ENCODE data around the gene C5orf58.

The C5orf58 gene

GRCh38 chr5:170211575-170212334 is 21.0 kb upstream of the C5orf58 start:
- no peak overlapping the region for H3K4me3 ChIP-seq (ENCODE audit: low read length)
- no peak for TF ChIP-seq ZNF274 (IDR thresholded peaks at IDR 0.05; ENCODE audit: low read depth, low read length)

GRCh38 chr5:170216257-170216864 is 16.4 kb upstream of the C5orf58 start:
- no peak overlapping the region for H3K4me3 ChIP-seq (ENCODE audit: low read length)
- TF ChIP-seq ZNF274 (IDR thresholded peaks at IDR 0.05; ENCODE audit: low read depth, low read length) = no peak

- TF ChIP-seq ZNF274 (IDR thresholded peaks at IDR 0.05; ENCODE audit: low read depth, low read length) = no peak
- H3K4me3 ChIP-seq (ENCODE audit: low read length) = no peak overlapping the region
These were observed 15.0 kb upstream of the C5orf58 start for GRCh38 chr5:170217831-170218230.

- H3K4me3 ChIP-seq (ENCODE audit: low read length) = no peak overlapping the region
- TF ChIP-seq ZNF274 (IDR thresholded peaks at IDR 0.05; ENCODE audit: low read depth, low read length) = no peak
These were observed 14.1 kb upstream of the C5orf58 start for GRCh38 chr5:170218726-170219125.

- H3K4me3 ChIP-seq (ENCODE audit: low read length) = no peak overlapping the region
- no peak for TF ChIP-seq ZNF274 (IDR thresholded peaks at IDR 0.05; ENCODE audit: low read depth, low read length)
These were observed 13.2 kb upstream of the C5orf58 start for GRCh38 chr5:170219615-170220014.

GRCh38 chr5:170220191-170220590 is 12.6 kb upstream of the C5orf58 start:
- no peak for TF ChIP-seq ZNF274 (IDR thresholded peaks at IDR 0.05; ENCODE audit: low read depth, low read length)
- H3K4me3 ChIP-seq (ENCODE audit: low read length) = no peak overlapping the region

- TF ChIP-seq ZNF274 (IDR thresholded peaks at IDR 0.05; ENCODE audit: low read depth, low read length) = no peak
- H3K4me3 ChIP-seq (ENCODE audit: low read length) = no peak overlapping the region
These were observed 11.5 kb upstream of the C5orf58 start for GRCh38 chr5:170221327-170221741.

- TF ChIP-seq ZNF274 (IDR thresholded peaks at IDR 0.05; ENCODE audit: low read depth, low read length) = no peak
These were observed 9.4 kb upstream of the C5orf58 start for GRCh38 chr5:170223360-170223759.

GRCh38 chr5:170223906-170224305 is 8.9 kb upstream of the C5orf58 start:
- H3K4me3 ChIP-seq (ENCODE audit: low read length) = no peak overlapping the region
- no peak for TF ChIP-seq ZNF274 (IDR thresholded peaks at IDR 0.05; ENCODE audit: low read depth, low read length)

More at GRCh38 chr5:170223360-170223759, 9.4 kb upstream of the C5orf58 start:
- no peak overlapping the region for H3K4me3 ChIP-seq (ENCODE audit: low read length)

GRCh38 chr5:170225326-170226128 is 7.3 kb upstream of the C5orf58 start:
- TF ChIP-seq ZNF274 (IDR thresholded peaks at IDR 0.05; ENCODE audit: low read depth, low read length) = no peak
- no peak overlapping the region for H3K4me3 ChIP-seq (ENCODE audit: low read length)

- no peak for TF ChIP-seq ZNF274 (IDR thresholded peaks at IDR 0.05; ENCODE audit: low read depth, low read length)
- no peak overlapping the region for H3K4me3 ChIP-seq (ENCODE audit: low read length)
These were observed 6.6 kb upstream of the C5orf58 start for GRCh38 chr5:170226129-170226615.

- H3K4me3 ChIP-seq (ENCODE audit: low read length) = no peak overlapping the region
- TF ChIP-seq ZNF274 (IDR thresholded peaks at IDR 0.05; ENCODE audit: low read depth, low read length) = no peak
These were observed 6.1 kb upstream of the C5orf58 start for GRCh38 chr5:170226661-170227060.

GRCh38 chr5:170228762-170229435 is 3.9 kb upstream of the C5orf58 start:
- no peak overlapping the region for H3K4me3 ChIP-seq (ENCODE audit: low read length)
- no peak for TF ChIP-seq ZNF274 (IDR thresholded peaks at IDR 0.05; ENCODE audit: low read depth, low read length)

GRCh38 chr5:170233358-170233892 is 640 bp downstream of the C5orf58 start:
- no peak for TF ChIP-seq ZNF274 (IDR thresholded peaks at IDR 0.05; ENCODE audit: low read depth, low read length)
- no peak overlapping the region for H3K4me3 ChIP-seq (ENCODE audit: low read length)

Data from GM08714 (cell line).